ENCODE results near the gene INTU.

The INTU gene

GRCh38 chr4:127748957-127749356 lies 116.2 kb downstream of the INTU start:
- no peak for DNase-seq (ENCODE audit: low read depth)

GRCh38 chr4:127756906-127757305 lies 124.1 kb downstream of the INTU start:
- DNase-seq (ENCODE audit: low read depth) = no peak

GRCh38 chr4:127759228-127759820 lies 126.6 kb downstream of the INTU start:
- DNase-seq (ENCODE audit: low read depth) = no peak

- no peak for DNase-seq (ENCODE audit: low read depth)
Measured at GRCh38 chr4:127759893-127760292, 127.1 kb downstream of the INTU start.

GRCh38 chr4:127771535-127772275 lies 138.9 kb downstream of the INTU start:
- DNase-seq (ENCODE audit: low read depth) = no peak

GRCh38 chr4:127772769-127773671 lies 140.3 kb downstream of the INTU start:
- DNase-seq (ENCODE audit: low read depth) = no peak

GRCh38 chr4:127775843-127776242 lies 143.1 kb downstream of the INTU start:
- no peak for DNase-seq (ENCODE audit: low read depth)

Data from GM04503 (cell line).